ENCODE data around the gene OAS3.

Gene OAS3

GRCh38 chr12:112985642-112986290, 47.5 kb downstream of the OAS3 start:
- ChIA-PET CTCF (interaction anchor here (0.5 kb wide), 1 partner anchor 63 kb away, joined by 4 read pairs; no protein-coding TSS in a partner anchor), POLR2A (no interaction called here)
- H3K36me3 ChIP-seq (ENCODE audit: control insufficient read depth in 2 of 2, insufficient read depth in 1 of 2, low read length in 2 of 2): no peaks in the 10 kb centered on the region

GRCh38 chr12:112986291-112986800, 48.1 kb downstream of the OAS3 start:
- no peaks in the 10 kb centered on the region for H3K36me3 ChIP-seq (ENCODE audit: control insufficient read depth in 2 of 2, insufficient read depth in 1 of 2, low read length in 2 of 2)
- H3K4me1 ChIP-seq (ENCODE audit: control insufficient read depth, insufficient read depth, low read length): no peaks in the 10 kb centered on the region
- POLR2A ChIA-PET: no interaction called here
- CTCF ChIA-PET: no interaction called here
- no peaks in the 10 kb centered on the region for H3K9me3 ChIP-seq (ENCODE audit: control insufficient read depth, insufficient read depth, low read depth, low read length)
- H3K27ac ChIP-seq (ENCODE audit: extremely low read depth, low read depth, low read length): no peak overlapping the region
- TF ChIP-seq ZNF560 (tag by site-specific recombination; IDR thresholded peaks at IDR 0.05; ENCODE audit: borderline replicate concordance) (no peak), TRIM28 (IDR thresholded peaks at IDR 0.05; ENCODE audit: borderline replicate concordance, low read length) (no peak), ZBTB8A (tag by site-specific recombination; IDR thresholded peaks at IDR 0.05) (no peak), ZNF530 (tag by site-specific recombination; IDR thresholded peaks at IDR 0.05; ENCODE audit: low read depth) (no peak), ZNF747 (tag by site-specific recombination; IDR thresholded peaks at IDR 0.05) (no peak), ZNF473 (tag by site-specific recombination; IDR thresholded peaks at IDR 0.05) (no peak), ZNF311 (tag by site-specific recombination; IDR thresholded peaks at IDR 0.05; ENCODE audit: borderline replicate concordance) (no peak), KLF17 (tag by site-specific recombination; IDR thresholded peaks at IDR 0.05) (no peak), ZNF76 (tag by site-specific recombination; IDR thresholded peaks at IDR 0.05; ENCODE audit: borderline replicate concordance, low read depth) (no peak), HOXC10 (CRISPR knock-in tag; IDR thresholded peaks at IDR 0.05) (no peak), ZNF26 (tag by site-specific recombination; IDR thresholded peaks at IDR 0.05) (no peak)
- H3K4me3 ChIP-seq (ENCODE audit: low read depth, low read length): no peak overlapping the region

More at GRCh38 chr12:112985642-112986290, 47.5 kb downstream of the OAS3 start:
- H3K9me3 ChIP-seq (ENCODE audit: control insufficient read depth, insufficient read depth, low read depth, low read length): no peaks in the 10 kb centered on the region
- no peak overlapping the region for H3K27ac ChIP-seq (ENCODE audit: extremely low read depth, low read depth, low read length)
- TF ChIP-seq ZNF239 (tag by site-specific recombination; IDR thresholded peaks at IDR 0.05) (no peak), ZNF707 (tag by site-specific recombination; IDR thresholded peaks at IDR 0.05) (no peak), ZNF623 (tag by site-specific recombination; IDR thresholded peaks at IDR 0.05) (no peak), ZNF621 (tag by site-specific recombination; IDR thresholded peaks at IDR 0.05) (no peak), HOXA7 (CRISPR knock-in tag; IDR thresholded peaks at IDR 0.05; ENCODE audit: borderline replicate concordance) (no peak), ZNF488 (tag by site-specific recombination; IDR thresholded peaks at IDR 0.05) (no peak), KLF9 (tag by site-specific recombination; IDR thresholded peaks at IDR 0.05; ENCODE audit: low read depth) (no peak), REST (tag by site-specific recombination; IDR thresholded peaks at IDR 0.05) (no peak), ZNF169 (tag by site-specific recombination; IDR thresholded peaks at IDR 0.05) (no peak)
- H3K4me3 ChIP-seq (ENCODE audit: low read depth, low read length): no peak overlapping the region
- H3K4me1 ChIP-seq (ENCODE audit: control insufficient read depth, insufficient read depth, low read length): no peaks in the 10 kb centered on the region
